Prostate gland (tissue), 2 donors: ENCODE results near the gene CAPZB.

Experiments used
- CTCF ChIP-seq, 4 experiments: fragments of 200-600 bp in 2 of 4; fragments of 450-650 bp in 2 of 4; sonication (generic) in 2 of 4; IDR thresholded peaks; 1 replicate in 3 of 4; 2 replicates in 1 of 4; pipeline ENCODE4 v1.5.1; 2016 to 2019; ENCODE audit warnings: antibody characterized with exemption in 4 of 4, mild to moderate bottlenecking in 2 of 4, moderate library complexity in 2 of 4
- POLR2A ChIP-seq: fragments of 450-650 bp; IDR thresholded peaks from one replicate; pipeline ENCODE4 v1.6.1; 2016; ENCODE audit warnings: antibody characterized with exemption, mild to moderate bottlenecking
- POLR2AphosphoS5 ChIP-seq: sonication (generic); formaldehyde crosslinking; IDR thresholded peaks from one replicate; pipeline ENCODE4 v1.6.1; 2017; ENCODE audit warnings: antibody characterized with exemption

GRCh38 chr1:19489996-19490395, 4.7 kb upstream of the CAPZB start:
- no peak for TF ChIP-seq CTCF (IDR thresholded peaks at IDR 0.05)
- TF ChIP-seq POLR2AphosphoS5, result no peak
- no peak for TF ChIP-seq POLR2A
